Heart left ventricle (tissue), 13 donors: Measurements from ENCODE around the gene SNTA1.

ENCODE experiments used
- POLR2A ChIP-seq, 2 donors: fragments of 450-650 bp; IDR thresholded peaks; one replicate each; pipeline ENCODE4 v1.6.1; 2017; ENCODE audit warnings: antibody characterized with exemption in 2 of 2, mild to moderate bottlenecking in 2 of 2, moderate library complexity in 2 of 2
- TF ChIP-seq, protein P1 (sequence below), 12 donors: fragments of 200-600 bp; sonication (generic) in 4 of 12; IDR thresholded peaks; one replicate each; pipeline versions ENCODE4 v1.5.0 to v1.8.0; 2018 to 2022; ENCODE audit warnings: antibody characterized with exemption in 12 of 12, mild to moderate bottlenecking in 5 of 12
- donor health status: ischemic (EF 13 %, LVEDD 7.1; RV severe dilation, severe dysfunction).
- donor health status: DM: no; HTN: yes; CAD: no.
- donor health status: DM: no; HTN: no; CAD: no.
- donor health status: ischemic (EF 25% LVEDD 6.9; RV normal size, moderate dysfunction).
- donor health status: ischemic (EF 25% LVEDD 5.7; RV mildly dilated, moderate dysfunction).
- donor health status: ischemic (EF 35%, LVEDD 5.7; RV mildly dilated, moderate dysfunction).
- donor health status: nonischemic (EF 11% LVEDD 7.7; RV severe dilation, severe dysfunction).
- donor health status: DM: yes; HTN: yes; CAD: no.
- donor health status: PGD.
- donor health status: ischemic (EF 29% LVEDD 5.4; RV normal size, mild dysfunction).
- donor health status: nonischemic (EF 23%, LVEDD 6.1; RV moderate dilation, normal function).

- TF ChIP-seq, protein P1, sequence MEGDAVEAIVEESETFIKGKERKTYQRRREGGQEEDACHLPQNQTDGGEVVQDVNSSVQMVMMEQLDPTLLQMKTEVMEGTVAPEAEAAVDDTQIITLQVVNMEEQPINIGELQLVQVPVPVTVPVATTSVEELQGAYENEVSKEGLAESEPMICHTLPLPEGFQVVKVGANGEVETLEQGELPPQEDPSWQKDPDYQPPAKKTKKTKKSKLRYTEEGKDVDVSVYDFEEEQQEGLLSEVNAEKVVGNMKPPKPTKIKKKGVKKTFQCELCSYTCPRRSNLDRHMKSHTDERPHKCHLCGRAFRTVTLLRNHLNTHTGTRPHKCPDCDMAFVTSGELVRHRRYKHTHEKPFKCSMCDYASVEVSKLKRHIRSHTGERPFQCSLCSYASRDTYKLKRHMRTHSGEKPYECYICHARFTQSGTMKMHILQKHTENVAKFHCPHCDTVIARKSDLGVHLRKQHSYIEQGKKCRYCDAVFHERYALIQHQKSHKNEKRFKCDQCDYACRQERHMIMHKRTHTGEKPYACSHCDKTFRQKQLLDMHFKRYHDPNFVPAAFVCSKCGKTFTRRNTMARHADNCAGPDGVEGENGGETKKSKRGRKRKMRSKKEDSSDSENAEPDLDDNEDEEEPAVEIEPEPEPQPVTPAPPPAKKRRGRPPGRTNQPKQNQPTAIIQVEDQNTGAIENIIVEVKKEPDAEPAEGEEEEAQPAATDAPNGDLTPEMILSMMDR (IDR thresholded peaks at IDR 0.05): no peak
- no peak for TF ChIP-seq POLR2A (IDR thresholded peaks at IDR 0.05)
Measured at GRCh38 chr20:33470457-33470856, 26.9 kb upstream of the SNTA1 start.
